ENCODE results near the gene ENTPD8. TPM values are rescaled to one million over a fixed set of nuclear protein-coding genes. Genes with fewer than 3 reads are reported as not detected.

ENTPD8 gene, protein sequence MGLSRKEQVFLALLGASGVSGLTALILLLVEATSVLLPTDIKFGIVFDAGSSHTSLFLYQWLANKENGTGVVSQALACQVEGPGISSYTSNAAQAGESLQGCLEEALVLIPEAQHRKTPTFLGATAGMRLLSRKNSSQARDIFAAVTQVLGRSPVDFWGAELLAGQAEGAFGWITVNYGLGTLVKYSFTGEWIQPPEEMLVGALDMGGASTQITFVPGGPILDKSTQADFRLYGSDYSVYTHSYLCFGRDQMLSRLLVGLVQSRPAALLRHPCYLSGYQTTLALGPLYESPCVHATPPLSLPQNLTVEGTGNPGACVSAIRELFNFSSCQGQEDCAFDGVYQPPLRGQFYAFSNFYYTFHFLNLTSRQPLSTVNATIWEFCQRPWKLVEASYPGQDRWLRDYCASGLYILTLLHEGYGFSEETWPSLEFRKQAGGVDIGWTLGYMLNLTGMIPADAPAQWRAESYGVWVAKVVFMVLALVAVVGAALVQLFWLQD
- total RNA-seq (ENCODE audit: low replicate concordance), result not detected in 2 replicates

DNA sequence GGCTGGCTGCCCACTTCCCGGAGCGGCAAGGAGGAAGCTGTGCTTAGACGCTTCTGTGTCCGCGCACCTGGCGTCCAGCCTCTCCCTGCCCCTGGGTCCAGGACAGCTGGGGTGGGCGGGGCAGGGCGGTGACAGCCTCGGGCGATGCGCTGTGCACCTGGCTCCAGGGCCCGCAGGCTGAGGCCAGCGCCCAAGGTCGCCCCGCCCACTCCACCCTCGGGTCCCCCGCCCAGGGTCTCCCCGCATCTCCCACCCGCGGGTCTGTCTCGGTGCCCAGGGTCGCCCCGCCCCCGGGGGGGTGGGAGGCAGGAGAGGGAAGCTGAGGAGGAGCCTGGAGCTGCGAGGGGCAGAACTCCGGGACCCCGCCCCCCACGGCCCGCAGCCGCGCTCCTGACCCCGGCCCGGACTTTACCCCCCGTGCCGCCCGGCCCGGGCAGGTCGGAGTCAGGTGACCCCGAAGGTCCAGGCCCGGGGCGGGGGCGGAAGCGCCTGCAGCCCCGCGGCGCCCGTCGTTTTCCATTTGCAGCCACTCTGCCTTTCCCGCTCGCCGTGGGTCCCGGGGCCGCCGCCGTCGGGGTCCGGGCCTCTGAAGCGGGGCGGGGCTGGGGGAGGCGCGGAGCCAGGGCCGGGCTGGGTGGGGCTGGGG lies at the start of gene ENTPD8:
ENTPD8 (minus strand) TSS at position 69 of the 646 bp plus-strand sequence. CDS start 3,072 bp downstream, outside the sequence.
- Mint-ChIP-seq H3K36me3 (no peaks in the 10 kb centered on the region), H3K4me3 (peak within 1 kb of the TSS; percentile 83), H3K9me3 (no peaks in the 10 kb centered on the region), H3K4me1 (peaks cover 16% of the 10 kb centered on the region), H3K27ac (no peak within 1 kb of the TSS), H3K27me3 (ENCODE audit: insufficient read depth, low read depth) (peaks cover 11% of the 10 kb centered on the region)
- Histone ChIP-seq H3K4me1 (no peaks in the 10 kb centered on the region), H3K36me3 (no peaks in the 10 kb centered on the region), H2AFZ (replicated peaks) (no peak within 1 kb of the TSS), H3K9me3 (ENCODE audit: low read depth) (no peaks in the 10 kb centered on the region), H3K9ac (no peak within 1 kb of the TSS), H3K4me3 (peak within 1 kb of the TSS; percentile 60), H4K20me1 (ENCODE audit: low read depth) (no peaks in the 10 kb centered on the region), H3K4me2 (peak within 1 kb of the TSS; percentile 89), H3K79me2 (ENCODE audit: low read depth) (no peaks in the 10 kb centered on the region), H3F3A (ENCODE audit: low read depth) (peaks cover 20% of the 10 kb centered on the region), H3K27me3 (peaks cover 30% of the 10 kb centered on the region), H3K27ac (no peak within 1 kb of the TSS)
- DNase-seq (ENCODE audit: low spot score), result peak; percentile 87
- TF ChIP-seq EZH2phosphoT487 (IDR thresholded peaks at IDR 0.05) (no peak), EZH2 (IDR thresholded peaks at IDR 0.05) (no peak)

DNA sequence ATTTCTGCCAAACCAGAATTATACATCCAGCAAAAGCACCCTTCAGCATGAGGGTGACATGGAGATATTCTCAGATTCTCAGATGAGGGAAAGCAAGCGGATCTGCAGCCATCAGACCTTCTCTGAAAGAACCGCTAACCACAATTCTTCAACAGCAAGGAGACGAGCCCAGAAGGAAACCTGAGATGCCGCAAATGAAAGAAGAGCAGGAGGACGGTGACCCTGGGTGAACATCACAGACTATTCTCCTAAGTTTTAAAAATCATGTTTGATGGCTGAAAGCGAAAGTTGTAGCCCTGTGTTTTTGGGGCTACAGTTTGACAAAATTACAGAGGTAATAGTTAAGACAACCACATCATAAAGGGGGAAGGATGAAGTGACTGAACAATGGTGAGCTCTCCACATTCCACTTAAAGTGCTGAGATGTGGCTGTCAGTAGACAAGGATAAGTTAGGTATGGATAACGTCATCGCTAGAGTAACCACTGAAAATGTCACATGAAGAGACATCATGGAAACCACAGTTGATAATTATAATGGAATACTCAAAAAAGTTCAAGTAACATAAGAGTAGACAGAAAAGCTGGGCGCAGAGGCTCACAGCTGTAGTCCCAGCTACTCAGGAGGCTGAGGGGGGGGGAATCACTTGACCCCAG lies 49.5 kb upstream of the ENTPD8 start:
- no peaks in the 10 kb centered on the region for H3K9me3 ChIP-seq (ENCODE audit: low read depth)
- H3K4me1 ChIP-seq, result no peaks in the 10 kb centered on the region
- peaks cover 6% of the 10 kb centered on the region for H3K27me3 Mint-ChIP-seq (ENCODE audit: insufficient read depth, low read depth)
- H3K79me2 ChIP-seq (ENCODE audit: low read depth), result no peaks in the 10 kb centered on the region
- H3K36me3 ChIP-seq, result no peaks in the 10 kb centered on the region
- H3F3A ChIP-seq (ENCODE audit: low read depth), result no peaks in the 10 kb centered on the region
- H3K4me1 Mint-ChIP-seq, result peaks cover 6% of the 10 kb centered on the region
- H3K27ac ChIP-seq, result no peak overlapping the region
- no peaks in the 10 kb centered on the region for H4K20me1 ChIP-seq (ENCODE audit: low read depth)
- H3K4me3 Mint-ChIP-seq, result no peak overlapping the region
- no peak overlapping the region for H3K9ac ChIP-seq
- no peaks in the 10 kb centered on the region for H3K27me3 ChIP-seq
- H3K9me3 Mint-ChIP-seq, result peaks cover 9% of the 10 kb centered on the region
- H3K4me2 ChIP-seq, result no peak overlapping the region
- TF ChIP-seq EZH2phosphoT487 (IDR thresholded peaks at IDR 0.05) (no peak), EZH2 (IDR thresholded peaks at IDR 0.05) (no peak)
- TF ChIP-seq, protein P1, sequence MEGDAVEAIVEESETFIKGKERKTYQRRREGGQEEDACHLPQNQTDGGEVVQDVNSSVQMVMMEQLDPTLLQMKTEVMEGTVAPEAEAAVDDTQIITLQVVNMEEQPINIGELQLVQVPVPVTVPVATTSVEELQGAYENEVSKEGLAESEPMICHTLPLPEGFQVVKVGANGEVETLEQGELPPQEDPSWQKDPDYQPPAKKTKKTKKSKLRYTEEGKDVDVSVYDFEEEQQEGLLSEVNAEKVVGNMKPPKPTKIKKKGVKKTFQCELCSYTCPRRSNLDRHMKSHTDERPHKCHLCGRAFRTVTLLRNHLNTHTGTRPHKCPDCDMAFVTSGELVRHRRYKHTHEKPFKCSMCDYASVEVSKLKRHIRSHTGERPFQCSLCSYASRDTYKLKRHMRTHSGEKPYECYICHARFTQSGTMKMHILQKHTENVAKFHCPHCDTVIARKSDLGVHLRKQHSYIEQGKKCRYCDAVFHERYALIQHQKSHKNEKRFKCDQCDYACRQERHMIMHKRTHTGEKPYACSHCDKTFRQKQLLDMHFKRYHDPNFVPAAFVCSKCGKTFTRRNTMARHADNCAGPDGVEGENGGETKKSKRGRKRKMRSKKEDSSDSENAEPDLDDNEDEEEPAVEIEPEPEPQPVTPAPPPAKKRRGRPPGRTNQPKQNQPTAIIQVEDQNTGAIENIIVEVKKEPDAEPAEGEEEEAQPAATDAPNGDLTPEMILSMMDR (IDR thresholded peaks at IDR 0.05), result no peak
- no peak overlapping the region for H2AFZ ChIP-seq (replicated peaks)
- peaks cover 4% of the 10 kb centered on the region for H3K36me3 Mint-ChIP-seq
- H3K27ac Mint-ChIP-seq, result no peak overlapping the region
- DNase-seq (ENCODE audit: low spot score), result no peak
- H3K4me3 ChIP-seq, result no peak overlapping the region

DNA sequence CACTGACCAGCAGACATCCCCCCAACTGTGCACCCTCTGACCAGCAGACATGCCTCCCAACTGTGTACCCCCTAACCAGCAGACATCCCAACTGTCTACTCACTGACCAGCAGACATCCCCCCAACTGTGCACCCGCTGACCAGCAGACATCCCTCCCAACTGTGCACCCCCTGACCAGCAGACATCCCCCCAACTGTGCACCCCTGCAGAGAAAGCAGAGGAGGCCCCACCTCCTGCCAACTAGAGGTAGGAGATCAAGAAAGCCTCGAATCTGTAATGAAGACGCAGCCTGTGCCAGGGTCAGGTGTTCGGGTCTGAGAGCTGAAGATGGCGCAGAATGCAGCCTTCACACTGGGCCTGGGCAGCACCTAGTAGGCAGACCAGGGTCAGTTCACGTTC lies 47.7 kb upstream of the ENTPD8 start:
- H3K27ac ChIP-seq, result no peak overlapping the region
- H3K36me3 ChIP-seq, result no peaks in the 10 kb centered on the region
- H3K4me3 ChIP-seq, result no peak overlapping the region
- Mint-ChIP-seq H3K4me1 (peaks cover 9% of the 10 kb centered on the region), H3K36me3 (peaks cover 4% of the 10 kb centered on the region), H3K9me3 (peaks cover 5% of the 10 kb centered on the region), H3K27ac (no peak overlapping the region), H3K4me3 (no peak overlapping the region), H3K27me3 (ENCODE audit: insufficient read depth, low read depth) (peaks cover 2% of the 10 kb centered on the region)
- H3K9me3 ChIP-seq (ENCODE audit: low read depth), result no peaks in the 10 kb centered on the region
- no peak overlapping the region for H2AFZ ChIP-seq (replicated peaks)
- no peak overlapping the region for H3K9ac ChIP-seq
- H3K79me2 ChIP-seq (ENCODE audit: low read depth), result no peaks in the 10 kb centered on the region
- H3K27me3 ChIP-seq, result no peaks in the 10 kb centered on the region
- DNase-seq (ENCODE audit: low spot score), result no peak
- H3K4me1 ChIP-seq, result no peaks in the 10 kb centered on the region
- no peak overlapping the region for H3K4me2 ChIP-seq
- no peaks in the 10 kb centered on the region for H4K20me1 ChIP-seq (ENCODE audit: low read depth)
- no peaks in the 10 kb centered on the region for H3F3A ChIP-seq (ENCODE audit: low read depth)
- TF ChIP-seq, protein P1 (IDR thresholded peaks at IDR 0.05), result no peak
- no peak for TF ChIP-seq EZH2phosphoT487 (IDR thresholded peaks at IDR 0.05)
- no peak for TF ChIP-seq EZH2 (IDR thresholded peaks at IDR 0.05)

Data from neural progenitor cell (in vitro differentiated cells).